Hepatocyte (in vitro differentiated cells): ENCODE measurements around the gene CWC25.
"Not testable (repeated sequence)": the region's sequence is repeated elsewhere in the genome, so short reads cannot be mapped to it uniquely, and the experiment has no call there.

Experiments
- EZH2 ChIP-seq: fragments of 200-600 bp; sonication (generic); IDR thresholded peaks from 2 replicates; pipeline ENCODE4 v1.6.1; 2016; ENCODE audit warnings: antibody characterized with exemption, mild to moderate bottlenecking, borderline replicate concordance
- TF ChIP-seq, protein P1 (sequence below): fragments of 200-600 bp; sonication (generic); IDR thresholded peaks from 2 replicates; pipeline ENCODE4 v1.5.1; 2016; ENCODE audit warnings: antibody characterized with exemption, mild to moderate bottlenecking; ENCODE audit not compliant: poor library complexity

DNA sequence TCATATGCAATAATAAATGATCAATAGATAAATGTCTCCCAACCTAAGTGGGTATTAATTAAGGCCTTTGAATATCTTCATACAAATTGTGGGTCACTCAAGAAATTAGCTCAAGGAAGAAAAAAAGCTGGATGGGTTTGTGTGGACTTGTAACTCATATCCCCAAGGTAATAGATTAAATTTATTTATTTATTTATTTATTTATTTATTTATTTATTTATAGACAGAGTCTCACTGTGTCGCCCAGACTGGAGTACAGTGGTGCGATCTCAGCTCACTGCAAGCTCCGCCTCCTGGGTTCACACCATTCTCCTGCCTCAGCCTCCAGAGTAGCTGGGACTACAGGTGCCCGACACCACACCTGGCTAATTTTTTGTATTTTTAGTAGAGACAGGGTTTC is 37.1 kb downstream of the CWC25 start:
- TF ChIP-seq, protein P1, sequence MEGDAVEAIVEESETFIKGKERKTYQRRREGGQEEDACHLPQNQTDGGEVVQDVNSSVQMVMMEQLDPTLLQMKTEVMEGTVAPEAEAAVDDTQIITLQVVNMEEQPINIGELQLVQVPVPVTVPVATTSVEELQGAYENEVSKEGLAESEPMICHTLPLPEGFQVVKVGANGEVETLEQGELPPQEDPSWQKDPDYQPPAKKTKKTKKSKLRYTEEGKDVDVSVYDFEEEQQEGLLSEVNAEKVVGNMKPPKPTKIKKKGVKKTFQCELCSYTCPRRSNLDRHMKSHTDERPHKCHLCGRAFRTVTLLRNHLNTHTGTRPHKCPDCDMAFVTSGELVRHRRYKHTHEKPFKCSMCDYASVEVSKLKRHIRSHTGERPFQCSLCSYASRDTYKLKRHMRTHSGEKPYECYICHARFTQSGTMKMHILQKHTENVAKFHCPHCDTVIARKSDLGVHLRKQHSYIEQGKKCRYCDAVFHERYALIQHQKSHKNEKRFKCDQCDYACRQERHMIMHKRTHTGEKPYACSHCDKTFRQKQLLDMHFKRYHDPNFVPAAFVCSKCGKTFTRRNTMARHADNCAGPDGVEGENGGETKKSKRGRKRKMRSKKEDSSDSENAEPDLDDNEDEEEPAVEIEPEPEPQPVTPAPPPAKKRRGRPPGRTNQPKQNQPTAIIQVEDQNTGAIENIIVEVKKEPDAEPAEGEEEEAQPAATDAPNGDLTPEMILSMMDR, result not testable (repeated sequence)
- not testable (repeated sequence) for TF ChIP-seq EZH2
